Measurements from ENCODE around the gene IGFLR1. TPM values are rescaled to one million over a fixed set of nuclear protein-coding genes. Genes with fewer than 3 reads are reported as not detected.

The IGFLR1 gene
- total RNA-seq, 1 donor, result 1.9 TPM

DNA sequence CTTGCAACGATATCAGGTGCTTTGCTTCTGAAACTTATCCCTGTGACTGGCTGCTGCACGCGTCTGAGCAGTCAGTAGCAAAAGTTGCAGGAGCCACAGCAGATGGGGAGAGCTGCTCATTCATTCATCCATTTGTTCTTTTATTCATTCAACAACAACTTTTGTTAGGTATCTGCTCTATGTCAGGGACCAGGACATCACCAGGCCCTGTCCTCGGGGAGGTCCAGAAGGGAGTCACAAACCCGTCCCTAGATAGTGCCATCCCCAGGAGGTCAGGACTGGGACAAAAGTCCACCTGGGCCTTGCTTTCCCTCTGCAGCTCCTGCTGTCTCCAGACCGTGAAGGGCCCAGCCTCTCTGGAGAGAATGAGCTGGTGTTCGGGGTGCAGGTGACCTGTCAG, 35.7 kb upstream of the IGFLR1 start:
- TF ChIP-seq CTCF (IDR thresholded peaks at IDR 0.05; ENCODE audit: insufficient read depth, low read length), result no peak
- DNase-seq (ENCODE audit: low read depth), result no peak
- no peak overlapping the region for H3K4me3 ChIP-seq (ENCODE audit: low read depth, low read length)

- DNase-seq (ENCODE audit: low read depth), result peak; percentile 10
- TF ChIP-seq CTCF (IDR thresholded peaks at IDR 0.05; ENCODE audit: insufficient read depth, low read length), result no peak
- H3K4me3 ChIP-seq (ENCODE audit: low read depth, low read length), result no peak overlapping the region
These were observed 35.0 kb upstream of the IGFLR1 start for GRCh38 chr19:35777086-35777841.

- no peak for TF ChIP-seq CTCF (IDR thresholded peaks at IDR 0.05; ENCODE audit: insufficient read depth, low read length)
- no peak for DNase-seq (ENCODE audit: low read depth)
- H3K4me3 ChIP-seq (ENCODE audit: low read depth, low read length), result peak overlapping the region; percentile 78
These were observed 34.0 kb upstream of the IGFLR1 start for GRCh38 chr19:35776102-35776788.

- peak; percentile 93 for DNase-seq (ENCODE audit: low read depth)
- H3K4me3 ChIP-seq (ENCODE audit: low read depth, low read length), result peak within 1 kb of the TSS; percentile 78
- no peak for TF ChIP-seq CTCF (IDR thresholded peaks at IDR 0.05; ENCODE audit: insufficient read depth, low read length)
These were observed 33.2 kb upstream of the IGFLR1 start, which contains the start of gene ARHGAP33 for GRCh38 chr19:35775298-35776101. ARHGAP33 (plus strand) TSS chr19:35775564; CDS start chr19:35775659, 95 bp downstream.

- TF ChIP-seq CTCF (IDR thresholded peaks at IDR 0.05; ENCODE audit: insufficient read depth, low read length), result no peak
- no peak for DNase-seq (ENCODE audit: low read depth)
- peak overlapping the region; percentile 55 for H3K4me3 ChIP-seq (ENCODE audit: low read depth, low read length)
These were observed 32.7 kb upstream of the IGFLR1 start for GRCh38 chr19:35775046-35775297.

DNA sequence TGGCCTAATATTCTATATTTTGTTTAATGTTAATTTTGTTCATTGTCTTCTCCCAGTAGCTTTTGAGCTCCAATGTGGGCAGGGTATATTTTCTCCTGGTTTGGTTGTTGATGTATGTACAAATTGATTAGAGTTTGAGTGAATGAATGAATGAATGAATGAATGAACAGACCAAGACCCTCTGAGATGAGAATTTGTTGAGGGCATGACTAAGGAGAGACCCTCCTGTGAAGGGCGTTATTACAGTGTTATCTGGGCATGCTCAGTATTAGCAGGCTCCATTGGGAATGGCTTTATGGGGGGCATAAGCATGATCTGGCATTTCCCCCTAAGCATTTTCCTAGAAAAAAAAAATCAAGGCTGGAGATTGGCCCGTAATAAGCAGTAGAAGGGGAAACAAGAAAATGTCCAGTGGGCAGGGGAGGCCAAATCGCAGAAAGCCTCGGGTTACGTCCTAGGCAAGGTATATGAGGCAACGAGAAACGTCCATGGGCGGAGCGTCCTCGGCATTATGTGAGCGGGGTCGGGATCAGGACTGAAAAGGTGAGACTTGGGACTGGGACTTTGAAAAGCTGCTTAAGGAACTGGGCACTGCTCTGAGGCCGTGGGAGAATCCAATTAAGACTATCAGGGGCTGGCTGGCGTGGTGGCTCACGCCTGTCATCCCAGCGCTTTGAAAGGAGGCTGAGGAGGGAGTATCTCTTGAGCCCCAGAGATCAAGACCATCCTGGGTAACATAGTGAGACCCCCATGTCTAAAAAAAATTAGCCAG, 32.2 kb upstream of the IGFLR1 start:
- peak; percentile 1 for DNase-seq (ENCODE audit: low read depth)
- TF ChIP-seq CTCF (IDR thresholded peaks at IDR 0.05; ENCODE audit: insufficient read depth, low read length), result no peak
- H3K4me3 ChIP-seq (ENCODE audit: low read depth, low read length), result peak overlapping the region; percentile 55
